ENCODE results near the gene CDC25B.

DNA sequence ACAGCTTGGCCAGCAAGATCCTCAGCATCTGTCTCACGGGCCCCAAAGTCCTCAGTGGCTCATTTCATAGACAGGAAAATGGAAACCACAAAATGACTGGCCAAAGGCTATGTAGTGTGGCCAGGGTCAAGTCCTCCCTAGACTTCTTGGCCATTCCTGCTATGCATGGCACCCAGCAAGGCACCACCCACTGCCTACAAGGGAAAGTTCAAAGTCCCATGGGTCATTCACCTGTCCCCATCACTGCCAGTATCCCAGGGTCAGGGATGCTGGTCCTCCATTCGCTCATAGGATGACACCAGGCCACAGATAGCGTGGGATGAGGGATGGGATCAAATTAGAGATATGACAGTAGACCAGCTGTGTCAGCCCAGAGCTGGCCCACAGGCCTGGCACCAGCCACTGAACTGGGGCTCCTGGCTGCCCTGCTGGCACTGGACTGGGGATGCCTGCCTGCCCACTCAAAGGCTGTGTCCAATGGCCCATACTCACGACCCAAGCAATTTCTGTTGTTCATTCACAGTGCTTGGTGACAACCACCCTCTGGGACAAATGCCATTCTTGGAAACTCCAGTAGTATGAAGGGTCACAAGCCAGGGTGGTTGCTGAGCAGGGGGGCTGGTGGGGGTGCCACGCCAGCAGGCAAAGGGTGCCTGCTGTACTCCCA is 40.2 kb upstream of the CDC25B start:
- TF ChIP-seq CTCF (IDR thresholded peaks at IDR 0.05): no peak
- TF ChIP-seq POLR2AphosphoS5 (IDR thresholded peaks at IDR 0.05): no peak
- no peak for TF ChIP-seq POLR2A (IDR thresholded peaks at IDR 0.05)
- no peak for TF ChIP-seq EP300 (IDR thresholded peaks at IDR 0.05)

Measured in gastroesophageal sphincter (tissue), 3 donors.